ENCODE data around the gene SNAPC4. TPM values are rescaled to one million over a fixed set of nuclear protein-coding genes. Genes with fewer than 3 reads are reported as not detected.

SNAPC4 gene
- polyA plus RNA-seq, 1 of the 3 experiments (the other 2 are of a cell fraction): 9.2 TPM

DNA sequence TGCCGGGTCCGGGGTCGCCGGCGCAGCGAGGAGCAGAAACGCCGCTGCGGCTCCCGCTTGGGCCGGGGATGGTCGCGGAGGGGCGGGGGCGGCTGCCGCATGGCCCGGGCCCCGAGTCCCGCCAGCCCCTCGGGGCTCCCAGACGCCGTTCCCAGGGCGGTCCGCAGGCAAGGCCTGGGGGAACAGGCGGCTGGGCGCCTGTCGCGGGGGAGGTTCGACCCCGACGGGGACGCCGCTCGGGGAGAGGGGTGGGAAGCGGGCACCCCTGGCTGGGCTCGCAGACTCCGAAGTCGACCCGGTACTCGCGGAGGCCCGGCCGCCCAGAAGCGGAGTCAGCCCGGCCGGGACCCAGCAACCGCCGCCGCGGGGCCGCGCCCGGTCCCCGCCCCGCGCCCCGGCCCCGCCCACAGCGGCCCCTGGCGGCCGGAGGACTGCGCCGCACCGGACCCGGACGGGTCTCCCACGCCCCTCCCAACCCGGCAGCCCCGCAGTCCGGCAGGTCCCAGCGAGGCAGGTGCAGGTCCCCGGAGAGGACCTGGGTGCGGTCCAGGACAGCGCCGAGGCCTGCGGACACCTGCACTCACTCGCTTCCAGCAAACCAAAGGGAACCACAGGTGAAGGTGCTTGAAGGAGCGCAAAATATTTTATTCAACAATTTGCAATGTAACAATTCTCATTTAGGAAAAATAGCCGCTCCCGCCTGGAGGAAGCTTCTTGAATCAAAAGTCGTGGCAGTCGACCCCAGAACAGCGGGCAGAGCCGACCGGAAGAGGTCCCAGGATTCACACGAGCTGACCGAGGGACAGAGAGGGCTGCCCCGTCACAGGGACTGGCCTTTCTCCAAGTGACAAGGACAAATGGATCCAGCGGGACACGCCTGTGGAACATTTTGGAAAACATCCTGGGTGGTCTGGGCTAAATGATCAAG is 39.8 kb upstream of the SNAPC4 start, which contains the start of gene INPP5E (continued):
- TF ChIP-seq, protein P1, sequence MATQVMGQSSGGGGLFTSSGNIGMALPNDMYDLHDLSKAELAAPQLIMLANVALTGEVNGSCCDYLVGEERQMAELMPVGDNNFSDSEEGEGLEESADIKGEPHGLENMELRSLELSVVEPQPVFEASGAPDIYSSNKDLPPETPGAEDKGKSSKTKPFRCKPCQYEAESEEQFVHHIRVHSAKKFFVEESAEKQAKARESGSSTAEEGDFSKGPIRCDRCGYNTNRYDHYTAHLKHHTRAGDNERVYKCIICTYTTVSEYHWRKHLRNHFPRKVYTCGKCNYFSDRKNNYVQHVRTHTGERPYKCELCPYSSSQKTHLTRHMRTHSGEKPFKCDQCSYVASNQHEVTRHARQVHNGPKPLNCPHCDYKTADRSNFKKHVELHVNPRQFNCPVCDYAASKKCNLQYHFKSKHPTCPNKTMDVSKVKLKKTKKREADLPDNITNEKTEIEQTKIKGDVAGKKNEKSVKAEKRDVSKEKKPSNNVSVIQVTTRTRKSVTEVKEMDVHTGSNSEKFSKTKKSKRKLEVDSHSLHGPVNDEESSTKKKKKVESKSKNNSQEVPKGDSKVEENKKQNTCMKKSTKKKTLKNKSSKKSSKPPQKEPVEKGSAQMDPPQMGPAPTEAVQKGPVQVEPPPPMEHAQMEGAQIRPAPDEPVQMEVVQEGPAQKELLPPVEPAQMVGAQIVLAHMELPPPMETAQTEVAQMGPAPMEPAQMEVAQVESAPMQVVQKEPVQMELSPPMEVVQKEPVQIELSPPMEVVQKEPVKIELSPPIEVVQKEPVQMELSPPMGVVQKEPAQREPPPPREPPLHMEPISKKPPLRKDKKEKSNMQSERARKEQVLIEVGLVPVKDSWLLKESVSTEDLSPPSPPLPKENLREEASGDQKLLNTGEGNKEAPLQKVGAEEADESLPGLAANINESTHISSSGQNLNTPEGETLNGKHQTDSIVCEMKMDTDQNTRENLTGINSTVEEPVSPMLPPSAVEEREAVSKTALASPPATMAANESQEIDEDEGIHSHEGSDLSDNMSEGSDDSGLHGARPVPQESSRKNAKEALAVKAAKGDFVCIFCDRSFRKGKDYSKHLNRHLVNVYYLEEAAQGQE (IDR thresholded peaks at IDR 0.05; ENCODE audit: low read depth, low read length): 0 out of 2 replicates have a peak, but pooled peaks have one; percentile 2
- peak; percentile 65 for TF ChIP-seq POLR2AphosphoS5 (IDR thresholded peaks at IDR 0.05; ENCODE audit: low read depth, low read length)
- TF ChIP-seq TCF12 (IDR thresholded peaks at IDR 0.05): no peak
- no peak for TF ChIP-seq RCOR1 (IDR thresholded peaks at IDR 0.05; ENCODE audit: low read length)
- TF ChIP-seq RFX5 (IDR thresholded peaks at IDR 0.05; ENCODE audit: low read length): no peak
- no peak for TF ChIP-seq TEAD4 (IDR thresholded peaks at IDR 0.05; ENCODE audit: borderline replicate concordance, insufficient read depth)
- no peak for TF ChIP-seq GATA2 (CRISPR knock-in tag; IDR thresholded peaks at IDR 0.05)
- no peak for TF ChIP-seq PBX3 (IDR thresholded peaks at IDR 0.05)
- TF ChIP-seq SMC3 (IDR thresholded peaks at IDR 0.05; ENCODE audit: low read depth, low read length): no peak

DNA sequence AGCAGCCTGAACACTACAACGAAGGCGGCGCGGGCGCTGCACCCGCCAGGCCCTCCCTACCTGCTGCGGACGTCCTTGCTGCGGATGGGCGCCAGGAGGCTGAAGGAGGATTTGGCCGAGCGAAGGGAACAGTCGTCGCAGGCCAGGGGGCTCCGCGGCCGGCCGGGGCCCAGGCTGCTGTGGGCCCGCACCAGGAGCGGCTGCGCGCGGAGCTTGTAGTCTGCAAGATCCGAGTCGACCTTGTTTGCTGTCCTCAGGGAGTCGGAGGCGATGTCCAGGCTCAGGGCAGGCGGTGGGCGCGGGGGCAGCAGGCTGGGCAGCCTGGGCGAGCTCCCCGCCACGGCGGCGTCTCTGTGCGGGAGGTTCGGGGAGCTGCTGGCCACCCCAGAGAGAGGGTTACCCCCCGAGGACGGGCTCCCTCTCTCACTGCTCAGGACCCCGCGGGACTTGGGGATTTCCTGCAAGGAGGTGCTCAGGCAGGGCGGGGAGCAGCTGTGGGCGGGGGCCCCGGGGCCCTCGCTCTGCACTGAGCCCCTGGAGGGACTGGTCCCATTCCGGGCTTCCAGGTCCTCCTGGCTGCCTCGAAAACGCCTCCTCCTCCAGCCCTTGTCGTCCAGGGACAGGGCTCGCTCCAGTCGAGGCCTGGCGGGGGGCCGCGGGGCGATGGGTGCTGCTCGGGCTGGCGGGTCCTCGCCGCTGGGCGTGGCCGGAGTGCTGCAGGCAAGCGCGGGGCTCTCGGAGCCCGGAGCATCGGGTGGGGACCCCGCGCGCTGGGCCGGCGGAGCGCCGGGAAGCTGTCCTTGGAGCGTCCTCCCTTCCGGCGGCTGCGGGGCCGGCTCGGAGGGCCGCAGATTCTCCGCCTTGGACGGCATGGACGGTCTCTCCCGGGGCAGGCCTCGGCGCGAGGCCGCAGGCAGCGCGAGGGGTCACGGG is 38.8 kb upstream of the SNAPC4 start:
- Histone ChIP-seq H3F3A (replicated peaks; ENCODE audit: insufficient read depth) (peaks cover 27% of the 10 kb centered on the region), H2AFZ (ENCODE audit: low read depth) (0 out of 2 replicates have a peak overlapping the region, but pooled peaks have one; percentile 35), H4K20me1 (ENCODE audit: insufficient read depth) (peaks cover 68% of the 10 kb centered on the region), H3K4me2 (peak overlapping the region; percentile 95), H3K79me2 (ENCODE audit: insufficient read depth) (peaks cover 56% of the 10 kb centered on the region), H3K4me3 (ENCODE audit: low read depth in 2 of 2, low read length in 1 of 2) (peak overlapping the region; percentile 81 to 83), H3K27ac (ENCODE audit: low read depth in 2 of 2, low read length in 1 of 2) (peak overlapping the region; percentile 47 to 68; a peak in 3 of 4 replicates), H3K4me1 (ENCODE audit: control insufficient read depth in 1 of 2, insufficient read depth in 2 of 2, low read depth in 1 of 2, low read length in 1 of 2) (peaks cover 0 to 21% of the 10 kb centered on the region in 2 experiments; a peak in 1 of 4 replicates), H3K9me2 (no peaks in the 10 kb centered on the region), H3K9ac (peak overlapping the region; percentile 85), H3K9me3 (no peaks in the 10 kb centered on the region), H3K27me3 (ENCODE audit: insufficient read depth) (no peaks in the 10 kb centered on the region), H3K36me3 (replicated peaks in 1 of 2; ENCODE audit: control insufficient read depth in 1 of 2, insufficient read depth in 2 of 2, low read length in 1 of 2) (peaks cover 6 to 39% of the 10 kb centered on the region in 2 experiments)
- 0% methylated on average over 9 of the region's 91 CpGs for WGBS (ENCODE audit: low lambda C conversion rate)
- ChIA-PET POLR2A (interaction anchor here (0.7 kb wide), 1 partner anchor 206 kb away, joined by 4 read pairs; no protein-coding TSS in a partner anchor), CTCF (interaction anchor here (0.8 to 1.9 kb wide), 5 partner anchors 9 to 505 kb away, joined by 3 to 7 read pairs (median 4); no protein-coding TSS in a partner anchor)
- peak; percentile 82 for DNase-seq
- TF ChIP-seq RAD21 (IDR thresholded peaks at IDR 0.05; ENCODE audit: low read length) (no peak), FOXJ3 (CRISPR knock-in tag; IDR thresholded peaks at IDR 0.05) (no peak), NFIC (IDR thresholded peaks at IDR 0.05; ENCODE audit: borderline replicate concordance) (no peak), RFX5 (IDR thresholded peaks at IDR 0.05; ENCODE audit: low read length) (no peak), POLR2AphosphoS5 (IDR thresholded peaks at IDR 0.05; ENCODE audit: low read depth, low read length) (no peak), ELF1 (IDR thresholded peaks at IDR 0.05) (no peak), EP300 (IDR thresholded peaks at IDR 0.05; ENCODE audit: borderline replicate concordance in 1 of 2, low read depth in 1 of 2, low read length in 1 of 2) (no peak), FOSL2 (IDR thresholded peaks at IDR 0.05; ENCODE audit: borderline replicate concordance, low read depth) (no peak), FOXM1 (IDR thresholded peaks at IDR 0.05; ENCODE audit: low read depth) (no peak), TEAD4 (IDR thresholded peaks at IDR 0.05; ENCODE audit: borderline replicate concordance, insufficient read depth) (no peak), MXI1 (IDR thresholded peaks at IDR 0.05; ENCODE audit: low read depth, low read length) (no peak), YY1 (IDR thresholded peaks at IDR 0.05; ENCODE audit: low read depth) (no peak), NRF1 (IDR thresholded peaks at IDR 0.05; ENCODE audit: low read depth, low read length) (no peak)
- TF ChIP-seq, protein P2, sequence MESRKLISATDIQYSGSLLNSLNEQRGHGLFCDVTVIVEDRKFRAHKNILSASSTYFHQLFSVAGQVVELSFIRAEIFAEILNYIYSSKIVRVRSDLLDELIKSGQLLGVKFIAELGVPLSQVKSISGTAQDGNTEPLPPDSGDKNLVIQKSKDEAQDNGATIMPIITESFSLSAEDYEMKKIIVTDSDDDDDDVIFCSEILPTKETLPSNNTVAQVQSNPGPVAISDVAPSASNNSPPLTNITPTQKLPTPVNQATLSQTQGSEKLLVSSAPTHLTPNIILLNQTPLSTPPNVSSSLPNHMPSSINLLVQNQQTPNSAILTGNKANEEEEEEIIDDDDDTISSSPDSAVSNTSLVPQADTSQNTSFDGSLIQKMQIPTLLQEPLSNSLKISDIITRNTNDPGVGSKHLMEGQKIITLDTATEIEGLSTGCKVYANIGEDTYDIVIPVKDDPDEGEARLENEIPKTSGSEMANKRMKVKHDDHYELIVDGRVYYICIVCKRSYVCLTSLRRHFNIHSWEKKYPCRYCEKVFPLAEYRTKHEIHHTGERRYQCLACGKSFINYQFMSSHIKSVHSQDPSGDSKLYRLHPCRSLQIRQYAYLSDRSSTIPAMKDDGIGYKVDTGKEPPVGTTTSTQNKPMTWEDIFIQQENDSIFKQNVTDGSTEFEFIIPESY (IDR thresholded peaks at IDR 0.05; ENCODE audit: borderline replicate concordance, low read depth): no peak
- TF ChIP-seq, protein P3, sequence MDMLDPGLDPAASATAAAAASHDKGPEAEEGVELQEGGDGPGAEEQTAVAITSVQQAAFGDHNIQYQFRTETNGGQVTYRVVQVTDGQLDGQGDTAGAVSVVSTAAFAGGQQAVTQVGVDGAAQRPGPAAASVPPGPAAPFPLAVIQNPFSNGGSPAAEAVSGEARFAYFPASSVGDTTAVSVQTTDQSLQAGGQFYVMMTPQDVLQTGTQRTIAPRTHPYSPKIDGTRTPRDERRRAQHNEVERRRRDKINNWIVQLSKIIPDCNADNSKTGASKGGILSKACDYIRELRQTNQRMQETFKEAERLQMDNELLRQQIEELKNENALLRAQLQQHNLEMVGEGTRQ (IDR thresholded peaks at IDR 0.05; ENCODE audit: borderline replicate concordance, low read depth, low read length): no peak
